GM21825 (cell line): ENCODE results near the gene DDX6.
A peak's percentile ranks its signal among the peaks of the same experiment; 100 is the strongest.
"Not testable (repeated sequence)": the region's sequence is repeated elsewhere in the genome, so short reads cannot be mapped to it uniquely, and the experiment has no call there.

Experiments used
- ATAC-seq: cut with Tn5 transposase; IDR thresholded peaks from one replicate; pipeline ENCODE4 v1.9.1; 2021; ENCODE audit warnings: mild to moderate bottlenecking, moderate library complexity; ENCODE audit not compliant: unreplicated experiment

The DDX6 gene

GRCh38 chr11:118791961-118792569, 1.1 kb upstream of the DDX6 start:
- ATAC-seq: no peak

- peak; percentile 18 for ATAC-seq
Measured at GRCh38 chr11:118790357-118791110, 430 bp downstream of the DDX6 start.

- ATAC-seq: no peak
Measured at GRCh38 chr11:118789501-118790356, 1.2 kb downstream of the DDX6 start.

GRCh38 chr11:118786657-118787056, 4.3 kb downstream of the DDX6 start:
- ATAC-seq: no peak

- no peak for ATAC-seq
Measured at GRCh38 chr11:118785362-118785761, 5.6 kb downstream of the DDX6 start.

GRCh38 chr11:118783724-118784495, 7.1 kb downstream of the DDX6 start:
- no peak for ATAC-seq

- ATAC-seq: not testable (repeated sequence)
Measured at GRCh38 chr11:118783324-118783723, 7.6 kb downstream of the DDX6 start.

GRCh38 chr11:118778898-118779297, 12.1 kb downstream of the DDX6 start:
- ATAC-seq: no peak

GRCh38 chr11:118774032-118774431, 16.9 kb downstream of the DDX6 start:
- ATAC-seq: no peak

GRCh38 chr11:118771547-118772288, 19.2 kb downstream of the DDX6 start:
- ATAC-seq: no peak

- no peak for ATAC-seq
Measured at GRCh38 chr11:118768690-118769089, 22.3 kb downstream of the DDX6 start.

- no peak for ATAC-seq
Measured at GRCh38 chr11:118766035-118766434, 24.9 kb downstream of the DDX6 start.

- not testable (repeated sequence) for ATAC-seq
Measured at GRCh38 chr11:118765095-118765691, 25.8 kb downstream of the DDX6 start.

- ATAC-seq: no peak
Measured at GRCh38 chr11:118763041-118763440, 27.9 kb downstream of the DDX6 start.

GRCh38 chr11:118761981-118762380, 29.0 kb downstream of the DDX6 start:
- not testable (repeated sequence) for ATAC-seq

GRCh38 chr11:118757876-118758399, 33.0 kb downstream of the DDX6 start:
- no peak for ATAC-seq

- ATAC-seq: no peak
Measured at GRCh38 chr11:118752654-118753053, 38.3 kb downstream of the DDX6 start.

- no peak for ATAC-seq
Measured at GRCh38 chr11:118749429-118749828, 41.5 kb downstream of the DDX6 start.

GRCh38 chr11:118748056-118748455, 42.9 kb downstream of the DDX6 start:
- no peak for ATAC-seq
